ENCODE results near the gene RALGPS1.

DNA sequence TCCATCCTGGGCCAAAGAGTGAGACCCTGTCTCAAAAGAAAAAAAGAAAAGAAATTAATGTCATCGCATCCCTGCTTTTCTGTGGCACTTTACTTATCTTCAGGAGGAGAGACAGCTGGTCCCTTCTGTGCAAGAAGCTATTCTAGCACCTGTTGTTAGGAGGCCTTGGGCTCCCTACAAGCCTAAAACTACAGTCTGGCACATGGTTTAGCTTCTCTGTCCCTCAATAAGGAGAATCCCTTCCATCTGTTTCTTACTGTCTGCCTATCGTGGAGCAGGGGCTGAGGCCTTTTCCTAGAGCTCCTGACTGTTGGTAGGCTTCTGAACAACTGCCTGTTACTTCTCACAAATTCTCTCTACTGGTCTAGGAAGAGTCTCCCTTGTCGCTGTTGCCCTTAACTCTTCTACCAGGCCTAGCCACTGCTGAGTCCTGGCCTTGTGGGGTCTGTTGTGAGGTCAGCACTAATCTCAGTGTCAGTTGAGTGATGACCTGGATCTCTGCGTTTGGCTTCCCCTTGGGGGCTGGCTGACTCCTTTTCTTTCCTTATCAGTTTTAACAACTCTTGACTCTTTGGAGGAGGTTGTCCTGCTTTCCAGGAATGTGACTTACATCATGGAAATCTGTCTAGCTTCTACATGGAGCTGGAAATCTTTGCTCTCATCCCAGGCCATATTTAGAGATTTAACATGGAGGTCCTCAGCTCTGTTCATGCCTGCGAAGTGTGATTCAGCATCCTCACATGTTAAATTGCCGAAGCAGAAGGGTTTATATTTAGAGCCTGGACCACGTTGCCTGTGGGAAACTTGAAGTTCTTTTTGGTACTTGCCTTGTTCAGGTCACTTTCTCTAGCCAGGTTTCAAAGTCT, 344.3 kb downstream of the RALGPS1 start:
- TF ChIP-seq, protein P1, sequence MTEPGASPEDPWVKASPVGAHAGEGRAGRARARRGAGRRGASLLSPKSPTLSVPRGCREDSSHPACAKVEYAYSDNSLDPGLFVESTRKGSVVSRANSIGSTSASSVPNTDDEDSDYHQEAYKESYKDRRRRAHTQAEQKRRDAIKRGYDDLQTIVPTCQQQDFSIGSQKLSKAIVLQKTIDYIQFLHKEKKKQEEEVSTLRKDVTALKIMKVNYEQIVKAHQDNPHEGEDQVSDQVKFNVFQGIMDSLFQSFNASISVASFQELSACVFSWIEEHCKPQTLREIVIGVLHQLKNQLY (CRISPR knock-in tag; IDR thresholded peaks at IDR 0.05) = no peak
- TF ChIP-seq, protein P2, sequence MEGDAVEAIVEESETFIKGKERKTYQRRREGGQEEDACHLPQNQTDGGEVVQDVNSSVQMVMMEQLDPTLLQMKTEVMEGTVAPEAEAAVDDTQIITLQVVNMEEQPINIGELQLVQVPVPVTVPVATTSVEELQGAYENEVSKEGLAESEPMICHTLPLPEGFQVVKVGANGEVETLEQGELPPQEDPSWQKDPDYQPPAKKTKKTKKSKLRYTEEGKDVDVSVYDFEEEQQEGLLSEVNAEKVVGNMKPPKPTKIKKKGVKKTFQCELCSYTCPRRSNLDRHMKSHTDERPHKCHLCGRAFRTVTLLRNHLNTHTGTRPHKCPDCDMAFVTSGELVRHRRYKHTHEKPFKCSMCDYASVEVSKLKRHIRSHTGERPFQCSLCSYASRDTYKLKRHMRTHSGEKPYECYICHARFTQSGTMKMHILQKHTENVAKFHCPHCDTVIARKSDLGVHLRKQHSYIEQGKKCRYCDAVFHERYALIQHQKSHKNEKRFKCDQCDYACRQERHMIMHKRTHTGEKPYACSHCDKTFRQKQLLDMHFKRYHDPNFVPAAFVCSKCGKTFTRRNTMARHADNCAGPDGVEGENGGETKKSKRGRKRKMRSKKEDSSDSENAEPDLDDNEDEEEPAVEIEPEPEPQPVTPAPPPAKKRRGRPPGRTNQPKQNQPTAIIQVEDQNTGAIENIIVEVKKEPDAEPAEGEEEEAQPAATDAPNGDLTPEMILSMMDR (IDR thresholded peaks at IDR 0.05) = no peak
- no peak for TF ChIP-seq KAT7 (CRISPR knock-in tag; IDR thresholded peaks at IDR 0.05; ENCODE audit: borderline replicate concordance)
- no peak for TF ChIP-seq ETV6 (CRISPR knock-in tag; IDR thresholded peaks at IDR 0.05)
- TF ChIP-seq, protein P3, sequence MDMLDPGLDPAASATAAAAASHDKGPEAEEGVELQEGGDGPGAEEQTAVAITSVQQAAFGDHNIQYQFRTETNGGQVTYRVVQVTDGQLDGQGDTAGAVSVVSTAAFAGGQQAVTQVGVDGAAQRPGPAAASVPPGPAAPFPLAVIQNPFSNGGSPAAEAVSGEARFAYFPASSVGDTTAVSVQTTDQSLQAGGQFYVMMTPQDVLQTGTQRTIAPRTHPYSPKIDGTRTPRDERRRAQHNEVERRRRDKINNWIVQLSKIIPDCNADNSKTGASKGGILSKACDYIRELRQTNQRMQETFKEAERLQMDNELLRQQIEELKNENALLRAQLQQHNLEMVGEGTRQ (CRISPR knock-in tag; IDR thresholded peaks at IDR 0.05) = no peak
- TF ChIP-seq FOXK1 (CRISPR knock-in tag; IDR thresholded peaks at IDR 0.05) = no peak
- TF ChIP-seq, protein P4, sequence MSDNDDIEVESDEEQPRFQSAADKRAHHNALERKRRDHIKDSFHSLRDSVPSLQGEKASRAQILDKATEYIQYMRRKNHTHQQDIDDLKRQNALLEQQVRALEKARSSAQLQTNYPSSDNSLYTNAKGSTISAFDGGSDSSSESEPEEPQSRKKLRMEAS (CRISPR knock-in tag; IDR thresholded peaks at IDR 0.05) = no peak
- TF ChIP-seq, protein P5, sequence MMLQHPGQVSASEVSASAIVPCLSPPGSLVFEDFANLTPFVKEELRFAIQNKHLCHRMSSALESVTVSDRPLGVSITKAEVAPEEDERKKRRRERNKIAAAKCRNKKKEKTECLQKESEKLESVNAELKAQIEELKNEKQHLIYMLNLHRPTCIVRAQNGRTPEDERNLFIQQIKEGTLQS (CRISPR knock-in tag; conservative IDR thresholded peaks at IDR 0.05) = no peak
- TF ChIP-seq, protein P6, sequence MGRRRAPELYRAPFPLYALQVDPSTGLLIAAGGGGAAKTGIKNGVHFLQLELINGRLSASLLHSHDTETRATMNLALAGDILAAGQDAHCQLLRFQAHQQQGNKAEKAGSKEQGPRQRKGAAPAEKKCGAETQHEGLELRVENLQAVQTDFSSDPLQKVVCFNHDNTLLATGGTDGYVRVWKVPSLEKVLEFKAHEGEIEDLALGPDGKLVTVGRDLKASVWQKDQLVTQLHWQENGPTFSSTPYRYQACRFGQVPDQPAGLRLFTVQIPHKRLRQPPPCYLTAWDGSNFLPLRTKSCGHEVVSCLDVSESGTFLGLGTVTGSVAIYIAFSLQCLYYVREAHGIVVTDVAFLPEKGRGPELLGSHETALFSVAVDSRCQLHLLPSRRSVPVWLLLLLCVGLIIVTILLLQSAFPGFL (CRISPR knock-in tag; IDR thresholded peaks at IDR 0.05; ENCODE audit: borderline replicate concordance) = no peak
